Activated CD4-positive, alpha-beta T cell treated with anti-CD3 and anti-CD28 coated beads for 24 hours (primary cell): ENCODE data around the gene CDH4.

Experiments
- DNase-seq, 2 donors: peaks; one replicate each; pipeline ENCODE4 v3.0.0-alpha.2; 2020; ENCODE audit warnings: low read depth in 2 of 2

Gene CDH4

DNA sequence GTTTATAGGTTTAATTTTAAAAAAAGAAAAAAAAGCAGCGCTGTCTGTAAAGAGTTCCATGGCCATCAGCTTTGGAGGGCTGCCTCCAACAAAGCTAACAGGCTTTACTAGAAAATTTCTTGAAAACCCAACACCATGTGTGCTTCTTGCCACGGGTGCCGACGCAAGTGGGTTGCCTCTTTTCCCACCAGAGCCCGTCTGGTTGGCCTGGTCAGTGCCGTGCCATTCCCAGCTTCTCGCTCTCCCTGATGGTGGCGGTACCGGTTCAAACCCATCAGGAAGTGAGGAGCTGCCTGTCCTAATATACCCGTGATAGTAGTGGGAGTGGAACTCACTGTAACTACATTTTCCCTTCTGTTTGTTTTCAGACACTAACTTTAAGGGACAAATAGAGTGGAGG is 73.7 kb downstream of the CDH4 start:
- DNase-seq: no peak

DNA sequence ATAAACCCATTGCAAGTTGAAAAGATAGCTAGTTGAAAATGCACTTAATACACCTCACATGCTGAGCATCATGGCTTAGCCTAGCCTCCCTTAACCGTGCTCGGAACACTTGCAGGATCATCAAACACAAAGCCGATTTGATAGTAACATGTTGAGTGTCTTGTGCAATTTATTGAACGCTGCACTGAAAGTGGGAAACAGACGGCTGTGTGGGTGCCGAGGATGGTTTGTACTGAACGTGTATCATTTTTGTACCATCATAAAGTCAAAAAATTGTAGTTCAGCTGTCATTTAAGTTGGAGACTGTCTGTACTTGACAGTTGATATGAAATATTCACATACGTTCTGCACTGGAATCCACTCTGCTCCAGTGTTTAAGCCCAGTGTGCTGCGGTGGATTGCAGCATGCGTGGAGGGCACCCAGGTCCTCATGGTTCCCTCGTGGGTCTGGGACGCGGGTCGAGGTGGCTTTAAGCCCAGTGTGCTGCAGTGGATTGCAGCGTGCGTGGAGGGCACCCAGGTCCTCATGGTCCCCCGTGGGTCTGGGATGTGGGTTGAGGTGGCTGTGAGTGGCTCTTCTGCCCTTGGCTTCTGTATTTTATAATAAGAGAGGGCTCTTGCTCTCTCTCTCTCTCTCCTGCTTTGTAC is 77.0 kb downstream of the CDH4 start:
- DNase-seq: no peak

DNA sequence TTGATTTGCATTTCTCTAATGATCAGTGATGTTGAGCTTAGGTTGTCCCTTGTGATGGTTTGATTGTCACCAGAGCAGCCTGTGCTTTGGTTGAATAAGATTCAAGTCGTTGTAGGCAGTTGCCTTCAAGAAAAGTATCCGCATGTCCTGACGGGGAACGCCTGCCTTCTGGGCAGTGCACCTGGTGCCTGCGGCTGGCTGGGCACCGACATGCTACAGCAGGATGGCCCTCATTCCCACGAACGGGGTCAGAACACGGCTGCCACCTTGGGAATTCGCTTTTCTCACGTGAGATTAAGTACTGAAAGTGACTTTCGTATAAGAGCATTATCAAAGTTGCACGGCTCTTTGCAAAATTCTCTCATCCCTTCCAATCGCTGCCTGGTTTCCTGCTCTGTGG is 78.4 kb downstream of the CDH4 start:
- no peak for DNase-seq

DNA sequence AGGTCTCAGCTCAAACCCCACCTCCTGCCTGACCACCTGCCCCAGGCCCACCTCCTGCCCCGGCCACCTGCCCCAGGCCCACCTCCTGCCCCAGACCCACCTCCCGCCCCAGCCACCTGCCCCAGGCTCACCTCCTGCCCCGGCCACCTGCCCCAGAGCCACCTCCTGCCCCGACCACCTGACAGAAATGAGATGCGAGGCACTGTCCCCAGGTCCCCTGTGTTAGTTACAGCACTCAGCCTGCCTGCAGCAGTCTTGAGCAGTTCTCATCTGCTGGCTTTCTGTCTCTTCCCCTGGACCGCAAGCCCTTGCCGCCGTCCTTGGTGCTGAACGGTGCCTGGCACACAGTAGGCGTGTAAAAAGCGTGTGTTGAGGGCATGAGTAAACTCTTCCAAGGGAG is 79.5 kb downstream of the CDH4 start:
- no peak for DNase-seq

DNA sequence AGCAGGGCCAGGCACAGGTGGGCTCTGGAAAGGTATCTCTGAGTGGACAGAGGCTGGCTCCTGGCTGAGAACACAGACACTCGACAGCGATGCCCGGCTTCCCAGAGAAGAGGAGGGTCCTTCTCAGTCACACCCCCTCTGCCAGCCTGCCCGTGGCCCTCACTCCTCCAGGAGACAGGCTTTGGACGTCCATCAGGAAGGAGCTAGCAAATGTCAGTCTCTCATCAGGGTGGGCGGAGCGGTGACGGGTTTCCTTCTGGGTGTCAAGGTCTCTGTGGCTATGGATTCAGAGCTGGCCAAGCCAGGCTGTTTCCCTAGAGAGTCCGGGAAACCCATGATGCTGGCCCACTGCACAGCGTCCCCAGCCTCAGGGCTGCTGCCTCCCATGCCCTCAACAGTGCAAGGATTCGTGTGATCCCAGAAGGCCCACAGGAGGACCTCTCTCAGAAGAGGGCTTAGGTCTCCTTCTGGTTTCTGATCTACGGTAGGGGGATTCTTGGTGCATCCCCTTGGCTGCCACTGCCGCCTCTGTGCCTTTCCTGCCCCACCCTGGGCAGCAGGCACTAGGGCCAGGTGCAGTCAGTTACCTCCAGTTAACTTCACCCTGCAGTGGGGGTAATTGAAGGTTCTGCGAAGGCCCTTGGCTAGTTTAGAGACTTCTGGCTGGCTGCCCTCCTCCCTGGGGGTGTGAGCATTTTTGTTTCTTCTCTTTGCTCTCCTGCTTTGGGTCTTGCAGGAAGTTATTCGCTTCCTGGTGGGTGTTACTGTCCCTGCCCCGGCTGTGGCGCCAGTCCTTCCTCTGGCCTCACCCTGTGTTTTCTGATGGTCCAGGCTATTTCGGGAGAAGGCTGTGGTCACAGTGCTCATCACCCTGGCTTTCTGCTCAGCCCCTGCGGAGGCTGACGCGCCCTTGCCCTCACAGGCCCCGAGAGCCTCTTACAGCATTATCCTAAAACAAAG is 80.2 kb downstream of the CDH4 start:
- no peak for DNase-seq

DNA sequence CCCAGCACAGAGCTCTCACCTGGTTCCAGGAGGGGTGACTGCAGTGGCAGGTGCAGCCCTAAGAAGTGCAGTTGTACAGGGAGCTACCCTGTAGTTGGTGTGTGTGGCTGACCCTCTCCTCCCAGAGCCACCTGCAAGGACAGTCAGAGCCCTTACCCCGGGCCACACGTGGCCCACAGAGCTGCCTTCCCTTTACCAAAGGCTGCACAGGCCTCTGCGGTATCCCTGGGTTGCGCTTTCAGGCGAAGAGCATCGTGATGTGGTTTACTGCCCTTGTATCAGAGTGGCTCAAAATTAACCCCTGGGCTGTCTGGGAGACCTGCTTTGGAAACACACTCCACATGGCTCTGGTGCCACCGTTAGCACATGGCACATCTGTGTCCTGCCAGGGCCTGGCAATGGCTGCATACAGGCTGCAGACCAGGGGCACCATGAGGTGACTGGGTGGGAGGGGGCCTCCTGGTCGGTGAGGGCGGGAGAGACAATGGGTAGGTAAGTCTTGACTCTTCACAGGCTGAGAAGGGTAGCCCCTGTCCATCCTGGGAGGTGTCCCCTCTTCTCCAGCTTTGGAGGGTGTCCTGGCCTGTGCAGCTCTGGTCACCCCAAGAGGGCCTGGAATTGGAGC is 81.5 kb downstream of the CDH4 start:
- no peak for DNase-seq

DNA sequence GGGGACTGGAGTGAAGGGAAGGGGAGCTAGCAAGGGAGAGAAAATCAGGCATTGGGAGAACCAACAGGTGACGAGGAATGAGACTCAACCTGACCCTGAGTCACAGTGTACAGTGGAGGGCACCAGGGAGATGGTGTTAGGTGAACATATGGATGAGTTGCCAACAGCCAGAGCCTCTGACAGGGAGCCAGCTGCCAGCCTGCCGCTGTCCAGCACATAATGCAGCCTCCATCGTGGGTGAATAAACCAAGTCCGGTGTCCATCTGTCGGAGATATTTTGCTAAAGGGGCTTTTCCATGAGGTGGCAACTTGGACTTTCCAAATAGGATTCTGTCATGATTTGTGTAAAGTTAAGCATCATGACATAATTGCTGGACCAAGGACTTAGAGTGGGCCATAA is 88.1 kb downstream of the CDH4 start:
- no peak for DNase-seq

DNA sequence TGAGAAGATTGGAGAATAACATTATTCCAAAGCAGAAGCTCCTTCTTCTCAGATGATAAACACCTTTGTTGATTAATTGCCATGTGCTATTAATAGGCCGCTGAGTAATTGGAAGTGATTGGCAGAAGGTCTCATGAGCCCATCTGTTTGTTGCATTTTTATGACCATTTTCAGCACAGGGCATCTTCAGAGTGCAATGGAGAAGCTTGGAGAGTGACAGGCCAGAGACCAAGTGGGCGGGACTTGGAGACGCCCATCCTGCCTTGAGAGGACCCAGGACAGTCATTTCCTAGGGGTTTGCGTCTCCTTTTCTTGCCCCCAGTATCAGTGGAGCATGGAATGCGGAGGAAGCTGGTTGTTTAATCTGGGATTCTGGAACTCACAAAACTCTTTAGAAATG is 89.5 kb downstream of the CDH4 start:
- no peak for DNase-seq

DNA sequence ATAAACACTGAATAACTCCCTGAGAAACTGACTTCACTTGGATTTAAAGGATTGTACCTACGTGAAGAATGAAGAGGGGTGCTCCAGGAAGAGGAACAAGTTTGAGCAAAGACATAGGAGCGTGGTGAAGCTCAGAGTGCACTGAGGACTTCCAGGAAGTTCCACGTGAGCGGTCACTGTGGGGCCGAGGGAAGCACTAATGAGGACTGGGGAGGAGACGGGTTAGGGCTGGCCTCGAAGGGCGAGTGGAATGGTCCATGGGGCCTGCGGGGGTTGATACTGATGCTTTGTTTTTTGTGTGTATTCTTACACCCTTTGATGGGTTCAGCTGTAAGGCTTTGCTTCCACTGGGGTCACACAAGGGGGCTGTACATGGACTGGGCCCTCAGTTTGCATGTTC is 91.9 kb downstream of the CDH4 start:
- no peak for DNase-seq

DNA sequence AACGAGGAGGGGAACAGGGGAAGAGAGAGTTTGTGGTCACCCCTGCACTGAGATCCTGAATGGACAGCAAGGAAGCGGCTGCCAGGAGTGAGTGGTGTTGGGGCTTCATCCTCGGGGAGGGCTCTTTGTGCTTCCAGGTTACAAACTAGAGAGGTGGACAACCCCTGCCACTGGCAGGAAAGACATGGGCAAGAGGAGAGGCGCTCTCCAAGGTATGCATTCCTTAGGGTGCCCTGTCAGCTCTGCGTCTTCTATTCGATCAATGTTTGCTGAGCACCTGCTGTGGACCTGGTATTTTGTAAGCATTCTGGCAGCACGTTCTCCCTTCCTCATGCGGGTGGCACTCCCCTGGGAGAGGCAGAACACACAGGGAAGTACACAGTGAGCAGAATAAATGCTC is 93.6 kb downstream of the CDH4 start:
- no peak for DNase-seq

DNA sequence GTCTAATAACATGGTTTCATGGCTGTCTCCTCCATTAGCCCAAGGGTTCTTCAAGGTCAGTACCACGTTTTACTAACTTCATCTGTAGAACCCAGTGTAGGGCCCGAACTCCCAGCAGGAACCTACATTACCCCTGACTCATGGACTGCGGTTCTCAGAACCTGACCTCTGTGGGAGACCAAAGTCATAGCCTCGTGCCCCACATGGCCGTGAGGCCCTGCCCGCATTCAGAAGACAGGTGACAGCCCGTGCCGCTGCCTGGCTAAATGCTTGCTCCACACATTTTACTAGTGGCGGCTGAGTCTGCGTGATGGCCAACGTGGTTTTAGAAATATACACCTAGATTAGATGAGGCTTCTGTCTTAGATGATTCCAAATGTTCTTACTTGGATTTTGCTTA is 94.9 kb downstream of the CDH4 start:
- DNase-seq: no peak

DNA sequence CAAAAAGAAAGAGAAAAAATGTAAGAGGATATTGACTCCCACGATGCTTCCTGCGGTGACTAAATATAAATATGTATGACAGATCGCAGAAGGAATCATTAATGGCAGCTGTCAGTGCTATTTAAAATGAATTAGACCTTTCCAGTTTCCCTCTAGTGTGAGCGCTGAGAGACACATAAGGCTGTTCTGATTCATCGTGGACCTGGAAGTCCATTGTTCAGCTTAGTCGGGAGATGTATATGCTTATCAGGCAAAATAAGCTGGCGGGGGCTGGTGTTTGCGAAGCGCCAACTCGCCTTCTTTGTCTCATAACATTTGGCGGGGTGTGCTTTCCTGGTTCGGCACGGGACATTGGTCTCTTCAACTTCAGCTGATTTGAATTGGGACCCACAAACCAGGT is 95.4 kb downstream of the CDH4 start:
- DNase-seq: no peak

DNA sequence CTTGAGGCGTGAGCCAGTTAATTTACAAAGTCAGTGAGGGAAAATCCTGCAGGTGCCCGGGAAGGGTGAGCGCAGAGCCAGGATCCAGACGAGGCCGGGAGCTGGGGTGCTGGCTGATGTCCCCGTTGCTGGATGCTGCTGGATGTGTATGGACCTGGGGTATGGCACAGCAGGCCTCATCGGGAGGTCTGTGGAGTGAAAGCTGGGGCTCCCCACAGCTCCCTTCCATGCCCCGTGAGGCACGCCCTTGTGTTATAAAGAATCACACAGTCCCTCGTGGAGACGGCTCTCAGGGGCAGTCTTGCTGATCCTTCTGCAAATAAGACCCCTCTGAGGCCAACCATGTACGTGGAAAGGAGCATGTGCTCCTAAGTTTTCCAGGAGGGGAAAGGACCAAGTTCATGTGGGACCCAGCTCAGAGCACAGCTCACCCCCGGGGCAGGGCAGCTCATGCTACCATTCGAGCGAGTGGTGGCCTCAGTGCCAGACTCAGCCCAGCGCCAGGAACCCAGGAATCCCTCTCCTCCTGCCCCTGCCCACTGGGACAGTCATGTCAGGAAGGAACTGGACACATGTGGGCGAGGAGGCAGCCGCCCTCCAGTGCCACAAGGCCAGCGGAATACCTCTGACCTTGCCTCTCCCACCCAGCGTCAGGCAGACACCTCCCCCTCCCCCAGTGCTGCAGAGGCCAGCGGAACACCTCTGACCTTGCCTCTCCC is 97.5 kb downstream of the CDH4 start:
- no peak for DNase-seq

DNA sequence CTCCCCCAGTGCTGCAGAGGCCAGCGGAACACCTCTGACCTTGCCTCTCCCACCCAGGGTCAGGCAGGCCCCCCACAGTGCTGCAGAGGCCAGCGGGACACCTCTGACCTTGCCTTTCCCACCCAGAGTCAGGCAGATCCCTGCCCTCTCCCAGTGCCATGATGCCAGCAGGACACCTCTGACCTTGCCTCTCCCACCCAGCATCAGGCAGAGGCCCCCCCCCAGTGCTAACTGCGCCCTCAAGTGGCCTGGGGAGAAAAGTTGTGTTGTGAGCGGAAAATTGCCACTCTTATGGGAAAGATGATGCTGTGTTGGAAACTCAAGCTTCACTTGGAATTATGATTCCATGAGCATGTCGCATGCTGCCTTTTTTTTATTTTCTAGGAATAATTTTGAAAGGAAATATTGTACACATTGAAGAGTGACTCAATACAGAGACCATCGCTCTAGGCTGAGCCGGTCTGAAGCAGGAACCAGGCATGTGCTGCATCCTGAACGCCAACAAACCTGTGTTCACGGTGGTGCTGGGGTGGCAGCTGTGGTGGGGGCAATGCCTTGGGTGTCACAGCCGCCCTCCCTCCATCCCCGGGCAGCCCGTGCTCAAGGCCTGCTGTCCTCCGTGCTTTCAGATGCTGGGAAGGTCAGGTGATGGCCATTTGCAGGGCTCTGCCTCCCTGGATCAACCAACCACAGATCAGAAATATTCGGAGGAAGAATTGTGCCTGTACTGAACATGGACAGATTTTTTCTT is 98.6 kb downstream of the CDH4 start:
- no peak for DNase-seq

DNA sequence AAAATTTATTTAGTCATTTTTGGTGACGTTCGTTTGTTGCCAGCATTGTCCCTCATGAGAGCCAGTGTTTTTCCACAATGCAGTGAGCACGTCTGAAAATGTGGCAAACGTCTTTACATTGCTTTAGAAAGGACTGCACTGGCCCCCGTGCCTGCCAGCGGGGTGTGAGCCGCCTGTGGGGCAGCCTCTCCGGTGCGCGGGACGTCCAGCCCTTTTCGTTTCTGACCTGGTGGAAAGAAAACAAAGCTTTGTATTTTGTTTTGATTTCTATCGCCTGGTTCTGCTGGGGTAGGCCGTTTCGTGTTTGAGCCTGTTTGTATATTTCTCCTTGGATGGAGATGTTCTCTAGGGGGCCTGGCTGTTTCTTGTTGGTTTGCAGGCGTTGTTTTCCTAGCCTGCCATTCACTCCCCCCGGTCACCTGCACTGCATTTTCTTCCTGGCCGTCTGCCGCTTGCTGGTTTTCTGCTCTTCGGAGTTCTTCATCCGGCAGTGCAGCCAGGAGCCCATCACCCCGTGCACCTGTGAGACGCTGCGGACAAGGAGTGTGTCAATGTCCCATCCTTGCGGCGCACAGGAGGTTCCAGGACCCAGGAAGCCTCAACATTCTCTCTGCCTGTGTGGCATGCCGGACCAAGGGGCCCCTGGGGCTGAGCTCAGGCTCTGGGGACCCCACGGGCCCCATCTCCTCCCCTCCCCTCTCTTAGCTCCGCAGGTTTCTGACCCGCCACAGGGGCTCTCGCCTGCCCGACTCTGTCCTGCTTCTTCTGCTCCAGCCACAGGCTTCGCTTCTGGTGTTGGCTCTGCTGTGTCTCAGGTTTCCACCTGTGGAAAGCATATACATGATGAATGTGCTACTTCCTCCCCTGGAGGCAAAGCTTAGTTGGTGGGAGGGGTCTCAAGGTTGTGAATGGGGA is 100.5 kb downstream of the CDH4 start:
- no peak for DNase-seq

DNA sequence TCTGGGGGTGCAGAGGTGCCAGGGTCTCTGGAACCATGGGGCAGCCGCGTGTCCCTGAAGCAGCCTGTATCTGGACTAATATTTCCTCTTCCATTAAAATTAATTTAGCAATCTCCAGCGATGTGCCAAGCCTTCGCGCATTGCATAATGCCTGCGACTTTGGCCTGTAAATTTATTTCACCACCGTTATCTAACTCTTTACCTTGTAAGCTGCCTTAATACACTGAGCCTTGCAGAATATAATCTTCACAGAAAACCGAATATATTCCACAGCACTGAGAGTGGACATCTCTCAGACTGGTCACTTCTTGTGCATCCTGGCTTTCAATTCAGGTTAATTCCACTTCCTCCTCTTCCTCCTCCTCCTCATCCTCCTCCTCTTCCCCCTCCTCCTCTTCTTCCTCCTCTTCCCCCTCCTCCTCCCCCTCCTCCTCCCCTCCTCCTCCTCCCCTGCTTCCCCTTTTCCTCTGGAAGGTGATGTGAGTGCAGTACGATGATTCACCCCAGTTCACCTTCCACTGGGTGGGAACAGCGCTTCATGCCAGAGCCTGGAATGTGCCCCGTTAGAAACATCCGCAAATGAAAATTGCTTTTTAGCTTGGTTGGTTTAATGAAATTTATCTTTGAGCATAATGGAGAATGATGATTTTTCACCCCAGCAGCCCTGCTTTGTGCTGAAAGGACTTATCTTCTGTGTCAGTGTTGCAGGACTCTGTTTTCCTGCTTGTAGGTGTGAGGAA is 101.4 kb downstream of the CDH4 start:
- no peak for DNase-seq

DNA sequence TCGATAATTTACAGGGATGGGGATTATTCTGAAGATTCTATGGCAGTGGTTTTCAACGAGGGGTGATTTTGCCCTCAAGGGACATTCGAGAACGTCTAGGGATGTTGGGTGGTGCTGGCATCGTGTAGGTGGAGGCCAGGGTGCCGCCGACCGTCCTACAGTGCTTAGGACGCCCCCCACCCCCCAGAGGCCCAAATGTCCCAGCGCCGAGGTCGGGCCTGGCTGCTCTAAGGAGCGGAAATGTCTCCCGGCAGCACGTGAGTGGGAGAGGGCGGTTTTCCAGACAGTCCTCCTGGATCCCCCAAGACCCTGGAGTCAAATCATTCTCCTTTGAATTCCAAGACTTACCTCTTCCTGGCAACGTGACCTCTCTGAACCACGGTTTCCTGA is 101.9 kb downstream of the CDH4 start:
- DNase-seq: no peak

DNA sequence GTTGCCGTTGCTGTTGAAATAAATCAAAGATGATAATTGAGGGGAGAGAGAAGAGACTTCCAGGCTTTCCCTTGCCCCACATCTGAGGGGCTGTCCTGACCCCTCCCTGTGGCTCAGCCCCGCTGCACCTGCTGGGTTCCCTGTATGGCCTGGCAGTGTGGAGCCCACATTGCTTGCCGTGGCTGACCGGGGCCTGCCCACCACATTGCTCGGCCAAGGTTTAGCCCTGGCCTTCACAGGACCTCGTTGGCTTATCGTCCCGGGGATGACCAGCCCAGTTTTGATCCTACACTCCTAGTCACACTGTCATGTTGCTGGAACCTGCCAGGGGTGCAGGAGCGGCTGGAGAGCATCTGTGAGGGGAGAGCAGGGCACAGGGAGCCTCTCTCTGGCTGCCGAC is 102.4 kb downstream of the CDH4 start:
- DNase-seq: no peak

DNA sequence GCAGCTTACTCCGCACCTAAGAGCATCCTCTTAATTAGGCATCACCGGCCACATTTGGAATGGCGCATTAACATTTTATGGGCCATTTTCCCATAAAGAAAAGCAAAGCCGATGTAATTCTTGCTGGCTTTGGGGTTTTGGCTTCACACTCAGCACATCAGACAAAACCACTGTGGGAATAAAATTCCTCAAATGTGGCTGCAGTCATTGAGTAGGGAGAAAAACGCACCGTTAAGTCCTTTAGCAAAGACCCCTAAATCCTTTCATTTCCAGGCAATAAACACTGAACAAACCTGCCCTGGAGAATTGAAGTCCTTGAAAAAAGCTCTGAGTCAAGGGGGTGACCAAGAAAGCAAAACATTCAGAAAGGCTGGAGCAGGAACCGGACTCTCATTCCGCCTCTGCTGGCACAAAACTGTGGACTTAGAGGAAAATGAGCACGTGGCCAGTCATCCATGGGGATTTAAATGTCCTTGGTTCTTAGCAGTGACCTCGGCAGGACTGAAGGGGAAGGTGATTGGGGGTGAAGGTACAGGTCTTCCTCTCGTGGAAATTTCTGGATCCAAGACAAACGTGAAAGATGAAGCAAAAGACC is 102.9 kb downstream of the CDH4 start:
- no peak for DNase-seq
